GM12873 (cell line): ENCODE results near the gene ARHGAP25.

Experiments used
- CTCF ChIP-seq: IDR thresholded peaks from 2 replicates; pipeline ENCODE4 v1.5.1; 2012; ENCODE audit warnings: low read depth, mild to moderate bottlenecking, moderate library complexity, low read length, control low read depth; ENCODE audit not compliant: insufficient read depth; ENCODE audit errors: missing control alignments

ARHGAP25 gene

GRCh38 chr2:68789603-68790002 lies 55.0 kb downstream of the ARHGAP25 start:
- TF ChIP-seq CTCF, result no peak

DNA sequence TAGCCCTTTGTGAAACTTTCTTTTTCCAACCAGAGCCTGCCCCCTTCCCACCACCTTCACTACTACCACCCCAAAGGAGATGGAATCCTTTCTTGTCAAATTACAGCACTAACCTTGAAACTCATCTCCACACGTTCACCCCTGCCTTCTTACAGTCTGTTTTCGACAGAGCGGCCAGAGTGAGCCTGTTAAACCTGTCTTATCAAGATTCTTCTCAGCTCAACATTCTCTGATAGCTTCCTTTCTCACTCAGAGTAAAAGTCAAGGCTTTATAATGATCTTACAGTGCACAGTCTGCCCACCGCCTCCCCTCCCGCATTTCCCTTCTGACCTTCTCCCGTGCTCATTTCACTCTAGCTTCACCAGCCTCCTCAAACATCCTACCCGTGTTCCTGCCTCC lies 56.0 kb downstream of the ARHGAP25 start:
- no peak for TF ChIP-seq CTCF

DNA sequence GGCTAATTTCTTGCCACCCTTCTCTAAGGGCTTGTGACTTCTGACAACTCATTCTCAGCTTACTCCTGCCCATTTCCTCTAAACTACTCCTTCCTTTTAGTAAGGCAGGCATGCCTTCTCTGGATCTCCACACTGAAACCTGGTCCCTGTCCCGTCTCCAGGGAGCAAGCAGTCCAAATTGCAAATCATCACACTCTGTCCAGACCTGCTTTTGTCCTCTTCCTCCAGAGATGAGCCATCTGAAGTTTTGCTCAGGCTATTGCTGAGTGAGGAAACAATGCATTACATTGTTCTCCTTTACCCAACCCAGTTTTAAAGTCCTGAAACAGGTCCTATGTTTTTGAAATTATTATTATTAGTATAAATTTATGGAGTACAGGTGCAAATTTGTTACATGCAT lies 57.3 kb downstream of the ARHGAP25 start:
- no peak for TF ChIP-seq CTCF

DNA sequence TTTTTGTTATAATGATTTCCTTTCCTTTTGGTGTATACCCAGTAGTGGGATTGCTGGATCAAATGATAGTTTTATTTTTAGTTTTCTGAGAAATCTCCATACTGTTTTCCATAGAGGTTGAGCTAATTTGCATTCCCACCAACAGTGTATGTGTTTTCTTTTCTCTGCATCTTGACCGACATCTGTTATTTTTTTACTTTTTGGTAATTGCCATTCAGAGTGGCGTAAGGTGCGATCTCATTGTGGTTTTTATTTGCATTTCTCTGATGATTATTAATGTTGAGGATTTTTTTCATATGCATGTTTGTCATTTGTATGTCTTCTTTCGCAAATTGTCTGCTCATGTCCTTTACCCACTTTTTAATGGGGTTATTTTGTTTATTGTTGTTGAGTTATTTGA lies 58.1 kb downstream of the ARHGAP25 start:
- TF ChIP-seq CTCF, result no peak

DNA sequence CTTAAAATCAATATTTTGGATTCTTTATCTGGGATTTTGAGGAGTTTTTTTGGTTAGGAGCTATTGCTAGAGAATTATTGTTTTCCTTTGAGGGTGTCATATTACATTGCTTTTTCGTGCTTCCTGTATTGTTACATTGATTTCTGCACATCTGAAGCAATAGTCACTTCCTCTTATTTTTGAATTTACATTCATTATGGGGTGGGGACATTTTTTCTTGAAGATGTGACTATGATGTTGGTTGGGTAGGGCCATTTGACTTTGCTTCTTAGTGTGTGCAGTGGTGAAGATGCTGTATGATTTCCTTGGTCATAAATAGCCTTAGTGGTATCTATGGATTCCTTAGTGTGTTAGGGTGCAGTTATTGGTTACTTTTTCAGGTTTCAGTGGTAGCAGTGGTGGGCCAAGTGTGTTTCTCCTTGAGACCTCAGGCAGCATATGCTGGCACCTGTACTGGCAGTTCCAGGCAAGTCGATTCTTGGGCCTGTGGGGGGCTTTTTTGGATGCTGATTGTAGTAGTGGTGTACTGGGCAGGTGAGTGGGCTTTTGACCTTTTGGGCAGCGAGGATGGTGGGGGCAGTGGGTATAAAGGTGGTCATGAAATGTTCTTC lies 61.8 kb downstream of the ARHGAP25 start:
- no peak for TF ChIP-seq CTCF

DNA sequence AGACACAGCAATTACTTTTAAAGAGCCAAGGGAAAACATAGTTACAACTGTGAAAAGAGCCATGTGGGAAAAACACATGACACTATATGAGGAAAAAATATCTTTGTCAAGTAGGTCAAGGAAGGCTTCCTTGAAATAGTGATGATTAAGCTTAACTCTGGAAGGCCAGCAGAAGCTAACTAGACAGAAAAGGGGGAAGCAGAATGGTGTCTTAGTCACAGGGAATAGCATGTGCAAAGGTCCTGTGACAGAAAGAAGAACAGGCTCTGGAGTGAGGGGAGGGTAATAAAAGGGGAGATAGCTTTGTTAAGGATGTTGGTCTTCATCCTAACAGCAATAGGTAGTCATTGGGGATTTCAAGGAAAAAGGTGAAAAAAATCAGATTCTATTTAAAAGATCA lies 64.0 kb downstream of the ARHGAP25 start:
- TF ChIP-seq CTCF, result no peak

- TF ChIP-seq CTCF, result no peak
Observed at GRCh38 chr2:68799140-68800026, 64.8 kb downstream of the ARHGAP25 start.
